ENCODE data around the gene IGSF23.

The IGSF23 gene

DNA sequence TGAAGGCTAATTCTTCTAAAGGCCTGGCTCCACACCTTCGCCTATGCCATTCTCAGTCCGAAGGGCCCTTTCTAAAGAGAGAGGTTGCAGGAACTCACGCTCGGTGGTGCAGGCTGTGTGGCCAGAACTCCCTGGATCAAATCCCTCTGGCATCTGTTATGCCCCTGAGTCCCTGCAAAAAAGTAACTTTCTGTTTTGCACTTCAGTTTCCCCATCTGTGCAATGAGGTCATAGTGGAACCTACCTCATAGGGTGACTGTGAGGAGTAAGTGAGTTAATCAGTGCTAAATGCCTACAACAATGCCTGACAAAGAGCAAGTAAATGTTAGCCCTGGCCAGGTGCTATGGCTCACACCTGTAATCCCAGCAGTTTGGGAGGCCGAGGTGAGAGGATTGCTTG, 7.3 kb downstream of the IGSF23 start:
- Histone ChIP-seq H3K4me3 (ENCODE audit: low read depth, low read length) (no peak overlapping the region), H3K27me3 (ENCODE audit: insufficient read depth, low read length) (no peaks in the 10 kb centered on the region), H3K9me3 (ENCODE audit: insufficient read depth, low read depth, low read length) (peaks cover 1% of the 10 kb centered on the region), H3K4ac (ENCODE audit: low read depth, low read length) (no peak overlapping the region), H4K91ac (ENCODE audit: low read depth, low read length) (no peak overlapping the region), H4K12ac (ENCODE audit: low read depth, low read length) (no peak overlapping the region), H3K79me2 (ENCODE audit: control insufficient read depth, insufficient read depth, low read length, poor library complexity) (no peaks in the 10 kb centered on the region), H3K9ac (ENCODE audit: low read length) (no peak overlapping the region), H3K4me1 (ENCODE audit: control insufficient read depth in 1 of 2, insufficient read depth in 2 of 2, low read length in 2 of 2) (no peaks in the 10 kb centered on the region), H3K14ac (ENCODE audit: low read length) (no peak overlapping the region), H3K27ac (ENCODE audit: low read depth, low read length) (no peak overlapping the region), H2BK5ac (ENCODE audit: low read depth, low read length, poor library complexity) (no peak overlapping the region), H3K4me2 (ENCODE audit: low read length) (no peak overlapping the region), H2BK120ac (ENCODE audit: insufficient read depth, low read length, poor library complexity) (no peak overlapping the region), H3K36me3 (ENCODE audit: control insufficient read depth in 1 of 2, insufficient read depth in 2 of 2, low read length in 2 of 2) (no peaks in the 10 kb centered on the region), H2AK5ac (ENCODE audit: low read length) (no peak overlapping the region), H4K8ac (ENCODE audit: low read depth, low read length) (no peak overlapping the region), H3K79me1 (ENCODE audit: low read length) (no peaks in the 10 kb centered on the region), H2BK12ac (ENCODE audit: low read length) (no peak overlapping the region), H3K23ac (ENCODE audit: low read length) (no peak overlapping the region), H3K18ac (ENCODE audit: low read length) (no peak overlapping the region), H2AFZ (ENCODE audit: insufficient read depth, low read length, poor library complexity) (no peak overlapping the region)
- WGBS (ENCODE audit: extremely low coverage, insufficient coverage, insufficient read length), result no CpG with 5 or more reads among the region's 5 CpGs
- no peak for DNase-seq

DNA sequence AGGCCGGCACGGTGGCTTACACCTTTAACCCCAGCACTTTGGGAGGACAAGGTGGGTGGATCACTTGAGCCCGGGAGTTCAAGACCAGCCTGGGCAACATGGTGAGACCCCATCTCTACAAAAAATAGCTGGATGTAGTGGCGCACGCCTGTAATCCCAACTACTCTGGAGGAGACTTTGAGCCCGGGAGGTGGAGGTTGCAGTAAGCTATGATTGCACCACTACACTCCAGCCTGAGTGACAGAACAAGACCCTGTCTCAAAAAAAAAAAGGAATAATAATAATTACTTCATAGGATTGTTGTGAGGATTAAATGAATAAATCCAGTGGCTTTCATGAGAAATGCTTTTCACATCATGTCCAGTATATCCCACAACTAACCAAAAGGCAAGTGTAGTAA, 8.0 kb downstream of the IGSF23 start:
- DNase-seq, result no peak
- Histone ChIP-seq H2BK5ac (ENCODE audit: low read depth, low read length, poor library complexity) (no peak overlapping the region), H2AK5ac (ENCODE audit: low read length) (no peak overlapping the region), H3K9ac (ENCODE audit: low read length) (no peak overlapping the region), H3K18ac (ENCODE audit: low read length) (no peak overlapping the region), H4K91ac (ENCODE audit: low read depth, low read length) (no peak overlapping the region), H3K79me1 (ENCODE audit: low read length) (peaks cover 2% of the 10 kb centered on the region), H3K27me3 (ENCODE audit: insufficient read depth, low read length) (no peaks in the 10 kb centered on the region), H3K4me3 (ENCODE audit: low read depth, low read length) (no peak overlapping the region), H3K36me3 (ENCODE audit: control insufficient read depth in 1 of 2, insufficient read depth in 2 of 2, low read length in 2 of 2) (no peaks in the 10 kb centered on the region), H3K9me3 (ENCODE audit: insufficient read depth, low read depth, low read length) (peaks cover 1% of the 10 kb centered on the region), H3K27ac (ENCODE audit: low read depth, low read length) (no peak overlapping the region), H2BK12ac (ENCODE audit: low read length) (no peak overlapping the region), H2BK120ac (ENCODE audit: insufficient read depth, low read length, poor library complexity) (no peak overlapping the region), H2AFZ (ENCODE audit: insufficient read depth, low read length, poor library complexity) (no peak overlapping the region), H3K79me2 (ENCODE audit: control insufficient read depth, insufficient read depth, low read length, poor library complexity) (no peaks in the 10 kb centered on the region), H3K4ac (ENCODE audit: low read depth, low read length) (no peak overlapping the region), H4K8ac (ENCODE audit: low read depth, low read length) (no peak overlapping the region), H3K23ac (ENCODE audit: low read length) (no peak overlapping the region), H3K4me1 (ENCODE audit: control insufficient read depth in 1 of 2, insufficient read depth in 2 of 2, low read length in 2 of 2) (peaks cover 1 to 5% of the 10 kb centered on the region in 2 experiments), H3K14ac (ENCODE audit: low read length) (no peak overlapping the region), H4K12ac (ENCODE audit: low read depth, low read length) (no peak overlapping the region), H3K4me2 (ENCODE audit: low read length) (no peak overlapping the region)
- no CpG with 5 or more reads among the region's 6 CpGs for WGBS (ENCODE audit: extremely low coverage, insufficient coverage, insufficient read length)

DNA sequence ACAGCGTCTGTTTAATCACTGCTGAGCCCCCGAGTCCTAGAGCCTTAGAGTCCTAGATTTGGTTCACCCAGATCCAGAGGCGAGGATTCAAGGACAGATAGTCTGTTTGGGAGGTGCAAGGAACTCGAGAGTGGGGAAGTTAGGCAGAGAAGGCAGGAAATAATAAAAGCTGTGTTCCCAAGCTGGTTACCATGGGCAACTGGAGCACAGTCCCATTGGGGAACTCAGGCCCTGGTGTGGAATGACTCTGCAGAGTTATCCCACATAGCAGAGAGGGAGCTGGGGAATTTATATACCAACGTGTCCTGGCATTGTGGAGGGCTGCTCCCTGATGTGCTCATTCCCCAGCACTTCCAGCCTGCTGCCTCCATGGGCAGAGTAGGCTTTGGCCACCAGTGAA, 9.7 kb downstream of the IGSF23 start:
- Histone ChIP-seq H3K23ac (ENCODE audit: low read length) (no peak overlapping the region), H3K79me2 (ENCODE audit: control insufficient read depth, insufficient read depth, low read length, poor library complexity) (no peaks in the 10 kb centered on the region), H3K36me3 (ENCODE audit: control insufficient read depth in 1 of 2, insufficient read depth in 2 of 2, low read length in 2 of 2) (no peaks in the 10 kb centered on the region), H3K4me3 (ENCODE audit: low read depth, low read length) (no peak overlapping the region), H3K9me3 (ENCODE audit: insufficient read depth, low read depth, low read length) (peaks cover 1% of the 10 kb centered on the region), H2BK12ac (ENCODE audit: low read length) (no peak overlapping the region), H2BK120ac (ENCODE audit: insufficient read depth, low read length, poor library complexity) (no peak overlapping the region), H3K4me1 (ENCODE audit: control insufficient read depth in 1 of 2, insufficient read depth in 2 of 2, low read length in 2 of 2) (peaks cover 3 to 9% of the 10 kb centered on the region in 2 experiments), H3K79me1 (ENCODE audit: low read length) (peaks cover 2% of the 10 kb centered on the region), H3K27me3 (ENCODE audit: insufficient read depth, low read length) (no peaks in the 10 kb centered on the region), H3K9ac (ENCODE audit: low read length) (no peak overlapping the region), H3K14ac (ENCODE audit: low read length) (no peak overlapping the region), H2BK5ac (ENCODE audit: low read depth, low read length, poor library complexity) (no peak overlapping the region), H4K12ac (ENCODE audit: low read depth, low read length) (no peak overlapping the region), H3K4me2 (ENCODE audit: low read length) (no peak overlapping the region), H3K18ac (ENCODE audit: low read length) (no peak overlapping the region), H3K27ac (ENCODE audit: low read depth, low read length) (no peak overlapping the region), H2AFZ (ENCODE audit: insufficient read depth, low read length, poor library complexity) (no peak overlapping the region), H2AK5ac (ENCODE audit: low read length) (no peak overlapping the region), H4K91ac (ENCODE audit: low read depth, low read length) (no peak overlapping the region), H3K4ac (ENCODE audit: low read depth, low read length) (no peak overlapping the region), H4K8ac (ENCODE audit: low read depth, low read length) (no peak overlapping the region)
- WGBS (ENCODE audit: extremely low coverage, insufficient coverage, insufficient read length), result no CpG with 5 or more reads among the region's 5 CpGs
- DNase-seq, result no peak

DNA sequence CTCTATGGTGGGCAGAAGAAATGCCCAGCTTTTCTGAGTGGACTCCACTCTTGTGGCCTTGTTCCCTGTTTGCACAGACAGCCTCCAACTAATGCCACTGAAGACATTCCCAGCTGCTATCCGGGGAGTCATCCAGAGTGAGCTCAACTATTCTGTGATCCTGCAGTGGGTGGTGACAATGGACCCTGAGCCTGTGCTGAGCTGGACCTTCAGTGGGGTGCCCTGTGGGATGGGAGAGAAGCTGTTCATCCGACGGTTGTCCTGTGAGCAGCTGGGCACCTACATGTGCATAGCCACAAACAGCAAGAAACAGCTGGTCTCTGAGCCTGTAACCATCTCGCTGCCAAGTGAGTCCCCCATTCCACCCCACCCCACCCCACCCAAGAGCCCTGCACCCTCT, 10.3 kb downstream of the IGSF23 start:
- Histone ChIP-seq H2BK120ac (ENCODE audit: insufficient read depth, low read length, poor library complexity) (no peak overlapping the region), H2AFZ (ENCODE audit: insufficient read depth, low read length, poor library complexity) (no peak overlapping the region), H3K23ac (ENCODE audit: low read length) (no peak overlapping the region), H3K79me2 (ENCODE audit: control insufficient read depth, insufficient read depth, low read length, poor library complexity) (no peaks in the 10 kb centered on the region), H4K8ac (ENCODE audit: low read depth, low read length) (no peak overlapping the region), H3K9ac (ENCODE audit: low read length) (no peak overlapping the region), H3K14ac (ENCODE audit: low read length) (no peak overlapping the region), H3K4me1 (ENCODE audit: control insufficient read depth in 1 of 2, insufficient read depth in 2 of 2, low read length in 2 of 2) (peaks cover 3 to 9% of the 10 kb centered on the region in 2 experiments), H3K4ac (ENCODE audit: low read depth, low read length) (no peak overlapping the region), H3K4me2 (ENCODE audit: low read length) (no peak overlapping the region), H3K27ac (ENCODE audit: low read depth, low read length) (no peak overlapping the region), H2BK12ac (ENCODE audit: low read length) (no peak overlapping the region), H3K36me3 (ENCODE audit: control insufficient read depth in 1 of 2, insufficient read depth in 2 of 2, low read length in 2 of 2) (no peaks in the 10 kb centered on the region), H3K79me1 (ENCODE audit: low read length) (peaks cover 2% of the 10 kb centered on the region), H2AK5ac (ENCODE audit: low read length) (no peak overlapping the region), H2BK5ac (ENCODE audit: low read depth, low read length, poor library complexity) (no peak overlapping the region), H3K4me3 (ENCODE audit: low read depth, low read length) (no peak overlapping the region), H3K18ac (ENCODE audit: low read length) (no peak overlapping the region), H3K9me3 (ENCODE audit: insufficient read depth, low read depth, low read length) (no peaks in the 10 kb centered on the region), H4K91ac (ENCODE audit: low read depth, low read length) (no peak overlapping the region), H4K12ac (ENCODE audit: low read depth, low read length) (no peak overlapping the region), H3K27me3 (ENCODE audit: insufficient read depth, low read length) (no peaks in the 10 kb centered on the region)
- DNase-seq, result no peak
- no CpG with 5 or more reads among the region's 4 CpGs for WGBS (ENCODE audit: extremely low coverage, insufficient coverage, insufficient read length)
